Measurements from ENCODE around the gene PARD3.

The PARD3 gene

GRCh38 chr10:34152434-34152833 is 662.7 kb downstream of the PARD3 start:
- Histone ChIP-seq H3K9me3 (ENCODE audit: control insufficient read depth, low read depth, low read length) (no peaks in the 10 kb centered on the region), H3K9ac (ENCODE audit: low read length) (no peak overlapping the region), H3K4me1 (ENCODE audit: control insufficient read depth, low read depth, low read length) (no peaks in the 10 kb centered on the region), H3K36me3 (ENCODE audit: control insufficient read depth, low read depth, low read length) (no peaks in the 10 kb centered on the region), H3K27ac (ENCODE audit: low read length) (no peak overlapping the region), H3K27me3 (ENCODE audit: control insufficient read depth, insufficient read depth, low read length) (no peaks in the 10 kb centered on the region), H3K4me3 (ENCODE audit: low read length) (no peak overlapping the region)

- no peak overlapping the region for H3K27ac ChIP-seq (ENCODE audit: low read length)
- H3K27me3 ChIP-seq (ENCODE audit: control insufficient read depth, insufficient read depth, low read length) = no peaks in the 10 kb centered on the region
- H3K36me3 ChIP-seq (ENCODE audit: control insufficient read depth, low read depth, low read length) = no peaks in the 10 kb centered on the region
- H3K4me3 ChIP-seq (ENCODE audit: low read length) = no peak overlapping the region
- H3K4me1 ChIP-seq (ENCODE audit: control insufficient read depth, low read depth, low read length) = no peaks in the 10 kb centered on the region
- H3K9me3 ChIP-seq (ENCODE audit: control insufficient read depth, low read depth, low read length) = no peaks in the 10 kb centered on the region
- H3K9ac ChIP-seq (ENCODE audit: low read length) = no peak overlapping the region
Measured at GRCh38 chr10:34151931-34152330, 663.2 kb downstream of the PARD3 start.

- H3K27ac ChIP-seq (ENCODE audit: low read length) = no peak overlapping the region
- no peaks in the 10 kb centered on the region for H3K27me3 ChIP-seq (ENCODE audit: control insufficient read depth, insufficient read depth, low read length)
- H3K9ac ChIP-seq (ENCODE audit: low read length) = no peak overlapping the region
- H3K4me3 ChIP-seq (ENCODE audit: low read length) = no peak overlapping the region
- no peaks in the 10 kb centered on the region for H3K9me3 ChIP-seq (ENCODE audit: control insufficient read depth, low read depth, low read length)
- no peaks in the 10 kb centered on the region for H3K36me3 ChIP-seq (ENCODE audit: control insufficient read depth, low read depth, low read length)
- no peaks in the 10 kb centered on the region for H3K4me1 ChIP-seq (ENCODE audit: control insufficient read depth, low read depth, low read length)
Measured at GRCh38 chr10:34151481-34151880, 663.6 kb downstream of the PARD3 start.

GRCh38 chr10:34150103-34150502 is 665.0 kb downstream of the PARD3 start:
- Histone ChIP-seq H3K36me3 (ENCODE audit: control insufficient read depth, low read depth, low read length) (no peaks in the 10 kb centered on the region), H3K4me1 (ENCODE audit: control insufficient read depth, low read depth, low read length) (no peaks in the 10 kb centered on the region), H3K9me3 (ENCODE audit: control insufficient read depth, low read depth, low read length) (no peaks in the 10 kb centered on the region), H3K9ac (ENCODE audit: low read length) (no peak overlapping the region), H3K4me3 (ENCODE audit: low read length) (no peak overlapping the region), H3K27ac (ENCODE audit: low read length) (no peak overlapping the region), H3K27me3 (ENCODE audit: control insufficient read depth, insufficient read depth, low read length) (no peaks in the 10 kb centered on the region)

- Histone ChIP-seq H3K9ac (ENCODE audit: low read length) (no peak overlapping the region), H3K36me3 (ENCODE audit: control insufficient read depth, low read depth, low read length) (no peaks in the 10 kb centered on the region)
Measured at GRCh38 chr10:34148305-34148657, 666.8 kb downstream of the PARD3 start.

GRCh38 chr10:34147641-34148304 is 667.3 kb downstream of the PARD3 start:
- H3K27ac ChIP-seq (ENCODE audit: low read length) = no peak overlapping the region
- H3K27me3 ChIP-seq (ENCODE audit: control insufficient read depth, insufficient read depth, low read length) = no peaks in the 10 kb centered on the region
- H3K4me1 ChIP-seq (ENCODE audit: control insufficient read depth, low read depth, low read length) = no peaks in the 10 kb centered on the region
- H3K9me3 ChIP-seq (ENCODE audit: control insufficient read depth, low read depth, low read length) = no peaks in the 10 kb centered on the region
- H3K36me3 ChIP-seq (ENCODE audit: control insufficient read depth, low read depth, low read length) = no peaks in the 10 kb centered on the region
- H3K4me3 ChIP-seq (ENCODE audit: low read length) = no peak overlapping the region
- no peak overlapping the region for H3K9ac ChIP-seq (ENCODE audit: low read length)

More at GRCh38 chr10:34148305-34148657, 666.8 kb downstream of the PARD3 start:
- H3K27me3 ChIP-seq (ENCODE audit: control insufficient read depth, insufficient read depth, low read length) = no peaks in the 10 kb centered on the region
- H3K9me3 ChIP-seq (ENCODE audit: control insufficient read depth, low read depth, low read length) = no peaks in the 10 kb centered on the region
- H3K4me1 ChIP-seq (ENCODE audit: control insufficient read depth, low read depth, low read length) = no peaks in the 10 kb centered on the region
- H3K27ac ChIP-seq (ENCODE audit: low read length) = no peak overlapping the region
- H3K4me3 ChIP-seq (ENCODE audit: low read length) = no peak overlapping the region

- H3K27ac ChIP-seq (ENCODE audit: low read length) = no peak overlapping the region
- no peak overlapping the region for H3K4me3 ChIP-seq (ENCODE audit: low read length)
- no peaks in the 10 kb centered on the region for H3K27me3 ChIP-seq (ENCODE audit: control insufficient read depth, insufficient read depth, low read length)
- H3K36me3 ChIP-seq (ENCODE audit: control insufficient read depth, low read depth, low read length) = no peaks in the 10 kb centered on the region
- H3K4me1 ChIP-seq (ENCODE audit: control insufficient read depth, low read depth, low read length) = peaks cover 2% of the 10 kb centered on the region
- no peaks in the 10 kb centered on the region for H3K9me3 ChIP-seq (ENCODE audit: control insufficient read depth, low read depth, low read length)
- H3K9ac ChIP-seq (ENCODE audit: low read length) = no peak overlapping the region
Measured at GRCh38 chr10:34145715-34146114, 669.4 kb downstream of the PARD3 start.

GRCh38 chr10:34143466-34143865 is 671.6 kb downstream of the PARD3 start:
- Histone ChIP-seq H3K27me3 (ENCODE audit: control insufficient read depth, insufficient read depth, low read length) (no peaks in the 10 kb centered on the region), H3K9ac (ENCODE audit: low read length) (no peak overlapping the region), H3K4me3 (ENCODE audit: low read length) (no peak overlapping the region), H3K4me1 (ENCODE audit: control insufficient read depth, low read depth, low read length) (peaks cover 7% of the 10 kb centered on the region), H3K9me3 (ENCODE audit: control insufficient read depth, low read depth, low read length) (no peaks in the 10 kb centered on the region), H3K27ac (ENCODE audit: low read length) (no peak overlapping the region), H3K36me3 (ENCODE audit: control insufficient read depth, low read depth, low read length) (no peaks in the 10 kb centered on the region)

GRCh38 chr10:34141032-34141680 is 673.9 kb downstream of the PARD3 start:
- no peak overlapping the region for H3K4me3 ChIP-seq (ENCODE audit: low read length)
- H3K36me3 ChIP-seq (ENCODE audit: control insufficient read depth, low read depth, low read length) = no peaks in the 10 kb centered on the region
- peaks cover 9% of the 10 kb centered on the region for H3K4me1 ChIP-seq (ENCODE audit: control insufficient read depth, low read depth, low read length)
- no peaks in the 10 kb centered on the region for H3K27me3 ChIP-seq (ENCODE audit: control insufficient read depth, insufficient read depth, low read length)
- H3K27ac ChIP-seq (ENCODE audit: low read length) = no peak overlapping the region
- H3K9me3 ChIP-seq (ENCODE audit: control insufficient read depth, low read depth, low read length) = no peaks in the 10 kb centered on the region
- no peak overlapping the region for H3K9ac ChIP-seq (ENCODE audit: low read length)

GRCh38 chr10:34139559-34139958 is 675.5 kb downstream of the PARD3 start:
- Histone ChIP-seq H3K36me3 (ENCODE audit: control insufficient read depth, low read depth, low read length) (no peaks in the 10 kb centered on the region), H3K27me3 (ENCODE audit: control insufficient read depth, insufficient read depth, low read length) (no peaks in the 10 kb centered on the region), H3K4me3 (ENCODE audit: low read length) (no peak overlapping the region), H3K4me1 (ENCODE audit: control insufficient read depth, low read depth, low read length) (peaks cover 9% of the 10 kb centered on the region), H3K27ac (ENCODE audit: low read length) (no peak overlapping the region), H3K9ac (ENCODE audit: low read length) (no peak overlapping the region), H3K9me3 (ENCODE audit: control insufficient read depth, low read depth, low read length) (no peaks in the 10 kb centered on the region)

- no peak overlapping the region for H3K27ac ChIP-seq (ENCODE audit: low read length)
Measured at GRCh38 chr10:34137955-34138354, 677.1 kb downstream of the PARD3 start.

GRCh38 chr10:34137201-34137600 is 677.9 kb downstream of the PARD3 start:
- H3K36me3 ChIP-seq (ENCODE audit: control insufficient read depth, low read depth, low read length) = no peaks in the 10 kb centered on the region
- H3K4me1 ChIP-seq (ENCODE audit: control insufficient read depth, low read depth, low read length) = peaks cover 9% of the 10 kb centered on the region
- H3K27me3 ChIP-seq (ENCODE audit: control insufficient read depth, insufficient read depth, low read length) = no peaks in the 10 kb centered on the region
- H3K27ac ChIP-seq (ENCODE audit: low read length) = no peak overlapping the region
- H3K9ac ChIP-seq (ENCODE audit: low read length) = no peak overlapping the region
- no peak overlapping the region for H3K4me3 ChIP-seq (ENCODE audit: low read length)
- H3K9me3 ChIP-seq (ENCODE audit: control insufficient read depth, low read depth, low read length) = no peaks in the 10 kb centered on the region

More at GRCh38 chr10:34137955-34138354, 677.1 kb downstream of the PARD3 start:
- H3K36me3 ChIP-seq (ENCODE audit: control insufficient read depth, low read depth, low read length) = no peaks in the 10 kb centered on the region
- no peak overlapping the region for H3K9ac ChIP-seq (ENCODE audit: low read length)
- H3K27me3 ChIP-seq (ENCODE audit: control insufficient read depth, insufficient read depth, low read length) = no peaks in the 10 kb centered on the region
- no peak overlapping the region for H3K4me3 ChIP-seq (ENCODE audit: low read length)
- H3K9me3 ChIP-seq (ENCODE audit: control insufficient read depth, low read depth, low read length) = no peaks in the 10 kb centered on the region
- H3K4me1 ChIP-seq (ENCODE audit: control insufficient read depth, low read depth, low read length) = peaks cover 9% of the 10 kb centered on the region

Data from iPS-18a (cell line).